H1 (cell line): ENCODE results near the gene FOXK1. TPM values are rescaled to one million over a fixed set of nuclear protein-coding genes. Genes with fewer than 3 reads are reported as not detected.

Source experiments
- USF2 ChIP-seq: IDR thresholded peaks from 2 replicates; pipeline ENCODE4 v1.6.1; 2011; ENCODE audit warnings: low read length, improper control_type of control experiment
- polyA plus RNA-seq, 7 experiments: library from polyadenylated mRNA; depleted of rRNA in 3 of 7; stranded (reverse) in 5 of 7; unstranded in 2 of 7; fragments of >200 nt in 5 of 7; fragments of 200-250 nt in 2 of 7; gene quantifications; 1 replicate in 5 of 7; 2 replicates in 1 of 7; 4 replicates in 1 of 7; pipeline versions ENCODE4 v1.2.1 to v1.2.3, GENCODE V29; 2011 to 2013; ENCODE audit warnings: missing spikeins in 2 of 7, mixed read lengths in 2 of 7
- total RNA-seq: library from RNA; stranded (reverse); fragmentation: NEBNext Ultra II Directional; extraction: Animal tissue kit (Norgen Biotek cat#: 25700); gene quantifications from 2 replicates; pipeline ENCODE4 v1.2.1, GENCODE V29; 2021

Gene FOXK1
- total and polyA plus RNA-seq, 2 of the 8 experiments (the other 6 are each of a cell fraction or from before 2014, with no cell fraction given) = 2.0 to 8.5 TPM

- no peak for TF ChIP-seq USF2
- TF ChIP-seq, all 59 proteins: peak for 0
Observed at GRCh38 chr7:4655311-4655710, 26.8 kb upstream of the FOXK1 start (continued).
